Measurements from ENCODE around the gene ZNF487.

ZNF487 gene

DNA sequence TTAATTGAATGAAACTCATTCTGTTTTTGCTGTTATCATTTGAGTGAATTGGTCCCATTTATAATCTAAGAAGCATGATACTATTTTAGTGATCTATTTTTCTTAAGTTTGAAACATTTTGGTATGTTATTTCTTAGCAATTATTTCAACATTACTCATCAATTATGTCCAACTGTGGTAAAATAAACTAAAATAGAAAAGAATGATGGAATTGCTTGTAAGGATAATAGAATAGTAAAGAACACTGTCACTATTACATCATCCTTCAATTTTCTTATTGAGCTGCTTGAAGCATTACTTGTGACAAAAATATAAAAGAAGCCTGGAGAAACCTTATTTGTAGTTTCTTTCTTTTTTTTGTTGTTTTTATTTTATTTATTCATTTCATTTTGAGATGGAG, 42.4 kb downstream of the ZNF487 start:
- TF ChIP-seq POLR2AphosphoS5 (IDR thresholded peaks at IDR 0.05; ENCODE audit: low read depth, low read length) (no peak), SIN3A (IDR thresholded peaks at IDR 0.05; ENCODE audit: borderline replicate concordance, insufficient read depth, low read length) (no peak)

DNA sequence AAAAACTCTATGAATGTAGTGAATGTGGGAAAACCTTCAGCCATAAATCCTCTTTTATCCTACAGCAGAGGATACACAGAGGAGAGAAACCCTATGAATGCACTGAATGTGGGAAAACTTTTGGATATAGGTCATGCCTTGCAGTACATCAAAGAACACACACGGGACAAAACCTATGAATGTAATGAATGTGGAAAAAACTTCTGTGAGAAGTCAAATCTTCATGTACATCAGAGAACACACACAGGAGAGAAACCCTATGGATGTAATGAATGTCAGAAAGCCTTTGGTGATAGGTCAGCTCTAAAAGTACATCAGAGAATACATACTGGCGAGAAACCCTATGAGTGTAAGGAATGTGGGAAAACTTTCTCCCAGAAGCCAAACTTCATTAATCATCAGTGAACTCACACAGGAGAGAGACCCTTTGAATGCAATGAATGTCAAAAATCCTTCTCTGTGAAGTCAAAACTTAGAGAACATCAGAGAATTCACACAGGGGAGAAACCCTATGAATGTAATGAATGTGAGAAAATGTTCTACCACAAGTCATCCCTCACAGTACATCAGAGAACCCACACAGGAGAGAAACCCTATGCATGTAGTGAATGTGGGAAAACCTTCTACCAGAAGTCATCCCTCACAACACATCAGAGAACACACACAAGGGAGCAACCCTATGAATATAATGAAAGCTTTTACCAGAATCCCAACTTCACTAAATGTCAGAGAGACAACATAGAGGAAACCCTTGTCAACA, 45.6 kb downstream of the ZNF487 start:
- TF ChIP-seq SIN3A (IDR thresholded peaks at IDR 0.05; ENCODE audit: borderline replicate concordance, insufficient read depth, low read length) (no peak), FOXP2 (optimal IDR thresholded peaks at IDR 0.05; ENCODE audit: borderline replicate concordance, extremely low read depth, extremely low read length, insufficient read depth) (no peak), TAF1 (IDR thresholded peaks at IDR 0.05; ENCODE audit: borderline replicate concordance, insufficient read depth, low read length) (no peak), POLR2AphosphoS5 (IDR thresholded peaks at IDR 0.05; ENCODE audit: low read depth, low read length) (no peak)
- TF ChIP-seq, protein P1, sequence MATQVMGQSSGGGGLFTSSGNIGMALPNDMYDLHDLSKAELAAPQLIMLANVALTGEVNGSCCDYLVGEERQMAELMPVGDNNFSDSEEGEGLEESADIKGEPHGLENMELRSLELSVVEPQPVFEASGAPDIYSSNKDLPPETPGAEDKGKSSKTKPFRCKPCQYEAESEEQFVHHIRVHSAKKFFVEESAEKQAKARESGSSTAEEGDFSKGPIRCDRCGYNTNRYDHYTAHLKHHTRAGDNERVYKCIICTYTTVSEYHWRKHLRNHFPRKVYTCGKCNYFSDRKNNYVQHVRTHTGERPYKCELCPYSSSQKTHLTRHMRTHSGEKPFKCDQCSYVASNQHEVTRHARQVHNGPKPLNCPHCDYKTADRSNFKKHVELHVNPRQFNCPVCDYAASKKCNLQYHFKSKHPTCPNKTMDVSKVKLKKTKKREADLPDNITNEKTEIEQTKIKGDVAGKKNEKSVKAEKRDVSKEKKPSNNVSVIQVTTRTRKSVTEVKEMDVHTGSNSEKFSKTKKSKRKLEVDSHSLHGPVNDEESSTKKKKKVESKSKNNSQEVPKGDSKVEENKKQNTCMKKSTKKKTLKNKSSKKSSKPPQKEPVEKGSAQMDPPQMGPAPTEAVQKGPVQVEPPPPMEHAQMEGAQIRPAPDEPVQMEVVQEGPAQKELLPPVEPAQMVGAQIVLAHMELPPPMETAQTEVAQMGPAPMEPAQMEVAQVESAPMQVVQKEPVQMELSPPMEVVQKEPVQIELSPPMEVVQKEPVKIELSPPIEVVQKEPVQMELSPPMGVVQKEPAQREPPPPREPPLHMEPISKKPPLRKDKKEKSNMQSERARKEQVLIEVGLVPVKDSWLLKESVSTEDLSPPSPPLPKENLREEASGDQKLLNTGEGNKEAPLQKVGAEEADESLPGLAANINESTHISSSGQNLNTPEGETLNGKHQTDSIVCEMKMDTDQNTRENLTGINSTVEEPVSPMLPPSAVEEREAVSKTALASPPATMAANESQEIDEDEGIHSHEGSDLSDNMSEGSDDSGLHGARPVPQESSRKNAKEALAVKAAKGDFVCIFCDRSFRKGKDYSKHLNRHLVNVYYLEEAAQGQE (IDR thresholded peaks at IDR 0.05; ENCODE audit: insufficient read depth in 1 of 2, low read depth in 2 of 2, low read length in 2 of 2): no peak

DNA sequence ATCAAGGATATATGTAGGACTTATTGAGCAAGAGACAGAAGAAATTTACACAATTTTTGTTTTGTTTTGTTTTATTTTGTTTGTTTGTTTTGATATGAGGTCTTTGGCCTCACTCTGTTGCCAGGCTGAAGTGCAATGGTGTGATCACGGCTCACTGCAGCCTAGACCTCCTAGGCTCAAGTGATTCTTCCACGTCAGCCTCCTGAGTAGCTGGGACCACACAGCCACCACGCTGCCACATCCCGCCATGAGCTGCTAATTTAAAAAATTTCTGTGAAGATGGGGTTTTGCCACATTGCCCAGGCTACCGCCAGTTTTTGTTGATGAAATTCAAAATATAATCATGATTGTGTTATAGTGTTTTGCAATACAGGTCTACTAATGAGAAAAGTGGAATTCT, 54.9 kb downstream of the ZNF487 start:
- TF ChIP-seq TAF1 (IDR thresholded peaks at IDR 0.05; ENCODE audit: borderline replicate concordance, insufficient read depth, low read length) (no peak), SIN3A (IDR thresholded peaks at IDR 0.05; ENCODE audit: borderline replicate concordance, insufficient read depth, low read length) (no peak), FOXP2 (optimal IDR thresholded peaks at IDR 0.05; ENCODE audit: borderline replicate concordance, extremely low read depth, extremely low read length, insufficient read depth) (no peak), POLR2AphosphoS5 (IDR thresholded peaks at IDR 0.05; ENCODE audit: low read depth, low read length) (no peak)
- TF ChIP-seq, protein P1 (IDR thresholded peaks at IDR 0.05; ENCODE audit: insufficient read depth in 1 of 2, low read depth in 2 of 2, low read length in 2 of 2): no peak

DNA sequence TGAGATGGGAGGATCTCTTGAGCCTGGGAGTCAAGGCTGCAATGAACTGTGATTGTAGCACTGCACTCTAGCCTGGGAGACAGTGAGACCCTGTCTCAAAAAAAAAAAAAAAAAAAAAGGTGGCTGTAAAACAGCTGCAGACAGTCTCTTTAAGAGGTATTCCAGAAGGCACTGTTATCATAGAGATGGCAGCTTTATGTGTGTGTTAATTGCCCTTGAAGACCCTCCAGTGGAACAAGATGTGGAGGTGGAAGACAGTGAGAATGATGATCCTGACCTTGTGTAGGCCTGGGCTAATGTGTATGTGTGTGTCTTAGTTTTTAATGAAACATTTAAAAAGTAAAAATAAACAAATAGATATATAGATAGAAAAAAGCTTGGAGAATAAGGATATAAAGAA, 66.0 kb downstream of the ZNF487 start:
- TF ChIP-seq TAF1 (IDR thresholded peaks at IDR 0.05; ENCODE audit: borderline replicate concordance, insufficient read depth, low read length) (no peak), POLR2AphosphoS5 (IDR thresholded peaks at IDR 0.05; ENCODE audit: low read depth, low read length) (no peak), SIN3A (IDR thresholded peaks at IDR 0.05; ENCODE audit: borderline replicate concordance, insufficient read depth, low read length) (no peak), FOXP2 (optimal IDR thresholded peaks at IDR 0.05; ENCODE audit: borderline replicate concordance, extremely low read depth, extremely low read length, insufficient read depth) (no peak)
- TF ChIP-seq, protein P1 (IDR thresholded peaks at IDR 0.05; ENCODE audit: insufficient read depth in 1 of 2, low read depth in 2 of 2, low read length in 2 of 2): no peak

DNA sequence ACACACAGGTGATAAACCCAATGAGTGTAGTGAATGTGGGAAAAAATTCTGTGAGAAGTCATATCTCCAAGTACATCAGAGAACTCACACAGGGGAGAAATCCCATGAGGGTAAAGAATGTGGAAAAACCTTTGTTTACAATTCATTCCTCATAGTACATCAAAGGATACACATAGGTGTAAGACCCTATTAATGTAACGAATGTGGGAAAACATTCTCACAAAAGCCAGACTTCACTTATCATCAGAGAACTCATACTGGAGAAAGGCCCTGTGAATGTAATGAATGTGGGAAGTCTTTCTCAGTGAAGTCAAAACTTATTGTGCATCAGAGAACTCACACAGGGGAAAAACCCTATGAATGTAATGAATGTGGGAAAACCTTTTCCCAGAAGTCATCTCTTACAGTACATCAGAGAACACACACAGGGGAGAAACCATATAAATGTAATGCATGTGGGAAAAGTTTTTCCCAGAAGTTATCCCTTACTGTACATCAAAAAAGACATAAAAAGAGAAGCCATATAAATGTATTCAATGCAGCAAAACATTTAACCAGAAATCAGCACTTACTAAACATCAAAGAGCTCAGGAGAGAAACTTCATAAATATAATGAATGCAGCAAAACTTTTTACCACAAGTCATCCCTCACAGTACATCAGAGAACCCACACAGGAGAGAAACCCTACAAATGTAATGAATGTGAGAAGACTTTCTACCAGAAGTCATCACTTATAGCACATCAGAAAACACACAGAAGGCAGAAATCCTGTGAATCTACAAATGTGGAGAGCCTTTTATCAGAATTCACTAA, 87.7 kb downstream of the ZNF487 start:
- TF ChIP-seq POLR2AphosphoS5 (IDR thresholded peaks at IDR 0.05; ENCODE audit: low read depth, low read length): no peak
- no peak for TF ChIP-seq FOXP2 (optimal IDR thresholded peaks at IDR 0.05; ENCODE audit: borderline replicate concordance, extremely low read depth, extremely low read length, insufficient read depth)
- TF ChIP-seq, protein P1 (IDR thresholded peaks at IDR 0.05; ENCODE audit: insufficient read depth in 1 of 2, low read depth in 2 of 2, low read length in 2 of 2): no peak
- no peak for TF ChIP-seq SIN3A (IDR thresholded peaks at IDR 0.05; ENCODE audit: borderline replicate concordance, insufficient read depth, low read length)
- no peak for TF ChIP-seq TAF1 (IDR thresholded peaks at IDR 0.05; ENCODE audit: borderline replicate concordance, insufficient read depth, low read length)

All from PFSK-1 (cell line).